Sigmoid colon (tissue), 7 donors: Measurements from ENCODE around the gene LRRC8B. TPM values are rescaled to one million over a fixed set of nuclear protein-coding genes. Genes with fewer than 3 reads are reported as not detected.
"Not testable (repeated sequence)": the region's sequence is repeated elsewhere in the genome, so short reads cannot be mapped to it uniquely, and the experiment has no call there.

Source experiments
- DNase-seq: peaks from one replicate; pipeline ENCODE4 v3.0.0-alpha.2; 2019
- H3K27ac ChIP-seq, 4 donors: fragments of 200-600 bp; sonication (generic); one replicate each; pipeline ENCODE4 v1.5.1; 2016 to 2019; ENCODE audit warnings: mild to moderate bottlenecking in 1 of 4
- H3K27me3 ChIP-seq, 3 donors: fragments of 200-600 bp; sonication (generic); one replicate each; pipeline ENCODE4 v1.5.1; 2019; ENCODE audit warnings: mild to moderate bottlenecking in 1 of 3
- H3K36me3 ChIP-seq, 4 donors: fragments of 200-600 bp; sonication (generic); one replicate each; pipeline ENCODE4 v1.5.1; 2016 to 2019
- H3K4me1 ChIP-seq, 4 donors: fragments of 200-600 bp; sonication (generic); one replicate each; pipeline ENCODE4 v1.5.1; 2017 to 2019
- H3K4me3 ChIP-seq, 4 donors: fragments of 200-600 bp; sonication (generic); one replicate each; pipeline ENCODE4 v1.5.1; 2017 to 2019; ENCODE audit warnings: mild to moderate bottlenecking in 2 of 4, moderate library complexity in 1 of 4
- H3K9me3 ChIP-seq, 4 donors: fragments of 200-600 bp in 3 of 4; sonication (generic) in 3 of 4; one replicate each; pipeline versions ENCODE4 v1.5.1 to v1.6.1; 2013 to 2019
- CTCF ChIP-seq, 4 experiments: fragments of 450-650 bp in 3 of 4; fragments of 200-600 bp in 1 of 4; IDR thresholded peaks; one replicate each; pipeline ENCODE4 v1.5.1; 2016 to 2019; ENCODE audit warnings: antibody characterized with exemption in 4 of 4, mild to moderate bottlenecking in 3 of 4, moderate library complexity in 2 of 4
- EP300 ChIP-seq, 4 donors: sonication (generic); formaldehyde crosslinking; IDR thresholded peaks; one replicate each; pipeline ENCODE4 v1.6.1; 2017; ENCODE audit warnings: antibody characterized with exemption in 4 of 4
- POLR2A ChIP-seq, 2 donors: fragments of 450-650 bp; IDR thresholded peaks; one replicate each; pipeline ENCODE4 v1.6.1; 2016; ENCODE audit warnings: antibody characterized with exemption in 2 of 2, mild to moderate bottlenecking in 2 of 2, moderate library complexity in 2 of 2
- POLR2AphosphoS5 ChIP-seq, 4 donors: sonication (generic); formaldehyde crosslinking; IDR thresholded peaks; one replicate each; pipeline ENCODE4 v1.6.1; 2017; ENCODE audit warnings: antibody characterized with exemption in 4 of 4
- WGBS, 2 donors: extraction: QIAGEN DNeasy Blood & Tissue Kit; methylation state at CpG; one replicate each; pipeline ENCODE4 v1.1.7; 2013; 5-methylcytosine and 5-hydroxymethylcytosine counted together
- intact Hi-C: fragments of 100-400 bp; cut with DNase I; formaldehyde crosslinking; loops from one replicate; pipeline ENCODE4 v1.15.1; 2023
- polyA plus RNA-seq, 3 donors: library from polyadenylated mRNA; stranded (reverse); fragments of 200-250 nt; gene quantifications; one replicate each; pipeline ENCODE4 v1.2.3, GENCODE V29; 2013
- total RNA-seq, 4 donors: library from RNA; depleted of rRNA; stranded (reverse); fragments of >200 nt; gene quantifications; one replicate each; pipeline ENCODE4 v1.1.0, GENCODE V29; 2016
- donor health status: healthy with polysubstance abuse.
- donor health status: Bipolar disorder and iron deficiency.
- donor health status: healthy.

Gene LRRC8B
- total and polyA plus RNA-seq, 7 donors = 1.8 to 9.8 (median 4.1) TPM

- intact Hi-C loops = no loop called here
- Histone ChIP-seq H3K27ac (no peak overlapping the region), H3K4me1 (peaks cover 0 to under 1% (median 0%) of the 10 kb centered on the region in 4 donors), H3K9me3 (no peaks in the 10 kb centered on the region), H3K4me3 (no peak overlapping the region), H3K27me3 (no peaks in the 10 kb centered on the region), H3K36me3 (no peaks in the 10 kb centered on the region)
- WGBS, 2 donors = 88 to 92% methylated on average over 1 of the region's 1 CpG
- no peak for DNase-seq
- TF ChIP-seq EP300 (IDR thresholded peaks at IDR 0.05) = no peak
- no peak for TF ChIP-seq POLR2AphosphoS5 (IDR thresholded peaks at IDR 0.05)
- no peak for TF ChIP-seq POLR2A (IDR thresholded peaks at IDR 0.05)
- TF ChIP-seq CTCF (IDR thresholded peaks at IDR 0.05) = no peak
These were observed 11.5 kb upstream of the LRRC8B start for GRCh38 chr1:89512996-89513720.

- no peak for DNase-seq
- no peak overlapping the region for H3K4me3 ChIP-seq
- 82% methylated on average over 4 of the region's 4 CpGs for WGBS, 2 donors
- no peaks in the 10 kb centered on the region for H3K9me3 ChIP-seq
- H3K4me1 ChIP-seq = peaks cover 0 to 6% (median 0%) of the 10 kb centered on the region in 4 donors
- H3K27me3 ChIP-seq = no peaks in the 10 kb centered on the region
- no peak overlapping the region for H3K27ac ChIP-seq
- intact Hi-C loops = no loop called here
- TF ChIP-seq CTCF (IDR thresholded peaks at IDR 0.05) (no peak), POLR2A (IDR thresholded peaks at IDR 0.05) (no peak), EP300 (IDR thresholded peaks at IDR 0.05) (no peak), POLR2AphosphoS5 (IDR thresholded peaks at IDR 0.05) (no peak)
- no peaks in the 10 kb centered on the region for H3K36me3 ChIP-seq
These were observed 8.6 kb upstream of the LRRC8B start for GRCh38 chr1:89516055-89516454.

GRCh38 chr1:89518221-89518631, 6.4 kb upstream of the LRRC8B start:
- WGBS, 2 donors = 72 to 78% methylated on average over 3 of the region's 3 CpGs
- H3K9me3 ChIP-seq = no peaks in the 10 kb centered on the region
- no peaks in the 10 kb centered on the region for H3K36me3 ChIP-seq
- H3K27me3 ChIP-seq = no peaks in the 10 kb centered on the region
- no peak overlapping the region for H3K27ac ChIP-seq
- DNase-seq = no peak
- no peak for TF ChIP-seq POLR2A (IDR thresholded peaks at IDR 0.05)
- TF ChIP-seq CTCF (IDR thresholded peaks at IDR 0.05) = no peak
- no peak for TF ChIP-seq EP300 (IDR thresholded peaks at IDR 0.05)
- no peak for TF ChIP-seq POLR2AphosphoS5 (IDR thresholded peaks at IDR 0.05)
- no peak overlapping the region for H3K4me3 ChIP-seq
- intact Hi-C loops = no loop called here
- H3K4me1 ChIP-seq = peaks cover 0 to 6% (median 0%) of the 10 kb centered on the region in 4 donors

- no peak for TF ChIP-seq EP300 (IDR thresholded peaks at IDR 0.05)
- peak in 2 of 4 experiments; percentile 16 to 26 for TF ChIP-seq CTCF (IDR thresholded peaks at IDR 0.05)
- WGBS, 2 donors = 97 to 99% methylated on average over 1 of the region's 1 CpG
- intact Hi-C loops = no loop called here
- Histone ChIP-seq H3K27ac (peak overlapping the region in 1 of 4 donors; percentile 2), H3K9me3 (no peaks in the 10 kb centered on the region), H3K4me1 (peaks cover 0 to 12% (median 4%) of the 10 kb centered on the region in 4 donors), H3K27me3 (no peaks in the 10 kb centered on the region), H3K36me3 (no peaks in the 10 kb centered on the region), H3K4me3 (no peak overlapping the region)
- DNase-seq = no peak
These were observed 4.8 kb upstream of the LRRC8B start for GRCh38 chr1:89519779-89520358.

- 93% methylated on average over 5 to 6 of the region's 6 CpGs for WGBS, 2 donors
- H3K9me3 ChIP-seq, H3K4me3 ChIP-seq, H3K27me3 ChIP-seq, H3K36me3 ChIP-seq, intact Hi-C loops, DNase-seq, H3K27ac ChIP-seq: not testable (repeated sequence)
- H3K4me1 ChIP-seq = peaks cover 0 to 13% (median 6%) of the 10 kb centered on the region in 4 donors
These were observed 2.7 kb upstream of the LRRC8B start for GRCh38 chr1:89521977-89522376.
